ENCODE measurements around the gene TNFAIP8L3. TPM values are rescaled to one million over a fixed set of nuclear protein-coding genes. Genes with fewer than 3 reads are reported as not detected.

Gene TNFAIP8L3
- total and polyA plus RNA-seq, 10 donors = 6.5 to 35.8 (median 20.8) TPM

- TF ChIP-seq POLR2AphosphoS5 (IDR thresholded peaks at IDR 0.05) (peak in 1 of 3 donors; percentile 33), POLR2A (IDR thresholded peaks at IDR 0.05) (no peak), CTCF (IDR thresholded peaks at IDR 0.05 in 8 of 11, conservative IDR thresholded peaks at IDR 0.05 in 3 of 11) (no peak)
- H3K4me1 ChIP-seq = peaks cover 0 to 10% (median 6%) of the 10 kb centered on the region in 6 donors
- intact Hi-C loops (cut with DNase I; ENCODE audit: low total_unique reads) = no loop called here
- H3K27ac ChIP-seq = peak overlapping the region in 4 of 8 donors; percentile 19 to 37 (median 34)
- H3K4me3 ChIP-seq = no peak overlapping the region
- WGBS, 5 donors = 66 to 85% (median 68%) methylated on average over 3 of the region's 3 CpGs
- peaks cover 0 to 17% (median 0%) of the 10 kb centered on the region in 7 donors for H3K27me3 ChIP-seq (replicated peaks in 1 of 7)
- no peaks in the 10 kb centered on the region for H3K9me3 ChIP-seq
- DNase-seq = no peak
- H3K36me3 ChIP-seq = no peaks in the 10 kb centered on the region
Observed at GRCh38 chr15:51108933-51109550, 14.3 kb upstream of the TNFAIP8L3 start.

- Histone ChIP-seq H3K27ac (no peak overlapping the region), H3K4me3 (no peak overlapping the region), H3K27me3 (replicated peaks in 1 of 7) (peaks cover 0 to 25% (median 0%) of the 10 kb centered on the region in 7 donors), H3K4me1 (peaks cover 3 to 13% (median 8%) of the 10 kb centered on the region in 6 donors), H3K9me3 (no peaks in the 10 kb centered on the region), H3K36me3 (no peaks in the 10 kb centered on the region)
- intact Hi-C loops (cut with DNase I; ENCODE audit: low total_unique reads) = no loop called here
- 89 to 100% (median 94%) methylated on average over 3 of the region's 3 CpGs for WGBS, 5 donors
- DNase-seq = no peak
- TF ChIP-seq CTCF (IDR thresholded peaks at IDR 0.05 in 8 of 11, conservative IDR thresholded peaks at IDR 0.05 in 3 of 11) (no peak), POLR2AphosphoS5 (IDR thresholded peaks at IDR 0.05) (no peak), POLR2A (IDR thresholded peaks at IDR 0.05) (no peak)
Observed at GRCh38 chr15:51107612-51108011, 12.9 kb upstream of the TNFAIP8L3 start.

GRCh38 chr15:51106481-51106880, 11.8 kb upstream of the TNFAIP8L3 start:
- H3K4me1 ChIP-seq = peaks cover 3 to 13% (median 8%) of the 10 kb centered on the region in 6 donors
- H3K27ac ChIP-seq = no peak overlapping the region
- H3K27me3 ChIP-seq (replicated peaks in 1 of 7) = peaks cover 0 to 25% (median 0%) of the 10 kb centered on the region in 7 donors
- no peak for TF ChIP-seq POLR2A (IDR thresholded peaks at IDR 0.05)
- no peak for TF ChIP-seq POLR2AphosphoS5 (IDR thresholded peaks at IDR 0.05)
- no peak for TF ChIP-seq CTCF (IDR thresholded peaks at IDR 0.05 in 8 of 11, conservative IDR thresholded peaks at IDR 0.05 in 3 of 11)
- intact Hi-C loops (cut with DNase I; ENCODE audit: low total_unique reads) = no loop called here
- DNase-seq = no peak
- H3K9me3 ChIP-seq = no peaks in the 10 kb centered on the region
- H3K4me3 ChIP-seq = no peak overlapping the region
- no peaks in the 10 kb centered on the region for H3K36me3 ChIP-seq

- no peak overlapping the region for H3K27ac ChIP-seq
- no peak for TF ChIP-seq POLR2AphosphoS5 (IDR thresholded peaks at IDR 0.05)
- 83 to 91% (median 84%) methylated on average over 4 of the region's 4 CpGs for WGBS, 5 donors
Observed at GRCh38 chr15:51105430-51106016, 10.8 kb upstream of the TNFAIP8L3 start.

More at GRCh38 chr15:51105430-51106016, 10.8 kb upstream of the TNFAIP8L3 start:
- Histone ChIP-seq H3K36me3 (no peaks in the 10 kb centered on the region), H3K4me1 (peaks cover 3 to 13% (median 8%) of the 10 kb centered on the region in 6 donors), H3K27me3 (replicated peaks in 1 of 7) (peaks cover 0 to 25% (median 0%) of the 10 kb centered on the region in 7 donors), H3K9me3 (no peaks in the 10 kb centered on the region), H3K4me3 (no peak overlapping the region)
- intact Hi-C loops (cut with DNase I; ENCODE audit: low total_unique reads) = no loop called here
- DNase-seq = no peak
